IgD-negative memory B cell (primary cell): Measurements from ENCODE around the gene NOL4L. TPM values are rescaled to one million over a fixed set of nuclear protein-coding genes. Genes with fewer than 3 reads are reported as not detected.
"Not testable (repeated sequence)": the region's sequence is repeated elsewhere in the genome, so short reads cannot be mapped to it uniquely, and the experiment has no call there.

Source experiments
- H3K27ac Mint-ChIP-seq, 3 donors: one replicate each; pipeline ENCODE4 v1.8.0; 2020 to 2022; ENCODE audit warnings: mild to moderate bottlenecking in 3 of 3, mixed read lengths in 3 of 3, moderate library complexity in 1 of 3
- H3K27me3 Mint-ChIP-seq: one replicate; pipeline ENCODE4 v1.8.0; 2021; ENCODE audit warnings: mixed read lengths
- H3K36me3 Mint-ChIP-seq: one replicate; pipeline ENCODE4 v1.8.0; 2020; ENCODE audit warnings: mild to moderate bottlenecking, mixed read lengths
- H3K4me1 Mint-ChIP-seq, 3 donors: one replicate each; pipeline ENCODE4 v1.8.0; 2020 to 2022; ENCODE audit warnings: mixed read lengths in 3 of 3, mild to moderate bottlenecking in 1 of 3
- H3K4me3 Mint-ChIP-seq, 4 donors: one replicate each; pipeline ENCODE4 v1.8.0; 2020 to 2022; ENCODE audit warnings: mild to moderate bottlenecking in 4 of 4, mixed read lengths in 4 of 4, moderate library complexity in 3 of 4
- H3K9me3 Mint-ChIP-seq, 3 donors: one replicate each; pipeline ENCODE4 v1.8.0; 2020 to 2021; ENCODE audit warnings: mixed read lengths in 3 of 3, mild to moderate bottlenecking in 1 of 3
- polyA plus RNA-seq: library from polyadenylated mRNA; unstranded; fragments of 300-500 nt; fragmentation: Illumina TruSeq; gene quantifications from one replicate; pipeline ENCODE4 v1.2.3, GENCODE V29; 2021

Gene NOL4L
- polyA plus RNA-seq, 1 donor from 2014 or later, result 7.3 TPM

- peaks cover 0 to 6% (median 0%) of the 10 kb centered on the region in 3 donors for H3K4me1 Mint-ChIP-seq
- no peaks in the 10 kb centered on the region for H3K9me3 Mint-ChIP-seq
- H3K27me3 Mint-ChIP-seq, result no peaks in the 10 kb centered on the region
- no peak overlapping the region for H3K27ac Mint-ChIP-seq
- peaks cover 2% of the 10 kb centered on the region for H3K36me3 Mint-ChIP-seq
- H3K4me3 Mint-ChIP-seq, result peak overlapping the region in 2 of 4 donors; percentile 18 to 20
Measured at GRCh38 chr20:32427996-32428395, 157.1 kb downstream of the NOL4L start.

- no peak overlapping the region for H3K4me3 Mint-ChIP-seq
- H3K27me3 Mint-ChIP-seq, result no peaks in the 10 kb centered on the region
- H3K4me1 Mint-ChIP-seq, result peaks cover 6 to 18% (median 14%) of the 10 kb centered on the region in 3 donors
- peaks cover 4% of the 10 kb centered on the region for H3K36me3 Mint-ChIP-seq
- no peak overlapping the region for H3K27ac Mint-ChIP-seq
- H3K9me3 Mint-ChIP-seq, result no peaks in the 10 kb centered on the region
Measured at GRCh38 chr20:32421290-32421689, 163.8 kb downstream of the NOL4L start.

GRCh38 chr20:32418376-32418775 is 166.8 kb downstream of the NOL4L start:
- Mint-ChIP-seq H3K27ac (no peak overlapping the region), H3K4me1 (peaks cover 17 to 38% (median 28%) of the 10 kb centered on the region in 3 donors), H3K4me3 (no peak overlapping the region), H3K27me3 (no peaks in the 10 kb centered on the region), H3K9me3 (no peaks in the 10 kb centered on the region), H3K36me3 (peaks cover 7% of the 10 kb centered on the region)

- Mint-ChIP-seq H3K9me3 (no peaks in the 10 kb centered on the region), H3K36me3 (peaks cover 6% of the 10 kb centered on the region), H3K27ac (no peak overlapping the region), H3K4me1 (peaks cover 32 to 48% (median 38%) of the 10 kb centered on the region in 3 donors), H3K4me3 (no peak overlapping the region), H3K27me3 (no peaks in the 10 kb centered on the region)
Measured at GRCh38 chr20:32416206-32416605, 168.9 kb downstream of the NOL4L start.

GRCh38 chr20:32415494-32415893 is 169.6 kb downstream of the NOL4L start:
- peaks cover 6% of the 10 kb centered on the region for H3K36me3 Mint-ChIP-seq
- H3K27ac Mint-ChIP-seq, result peak overlapping the region in 2 of 3 donors; percentile 49 to 91
- peaks cover 32 to 48% (median 38%) of the 10 kb centered on the region in 3 donors for H3K4me1 Mint-ChIP-seq
- H3K27me3 Mint-ChIP-seq, result no peaks in the 10 kb centered on the region
- H3K9me3 Mint-ChIP-seq, result no peaks in the 10 kb centered on the region
- H3K4me3 Mint-ChIP-seq, result no peak overlapping the region

- H3K36me3 Mint-ChIP-seq, result peaks cover 9% of the 10 kb centered on the region
- H3K27me3 Mint-ChIP-seq, result no peaks in the 10 kb centered on the region
- H3K4me3 Mint-ChIP-seq, result peak overlapping the region in 2 of 4 donors; percentile 25 to 68
- peaks cover 29 to 40% (median 39%) of the 10 kb centered on the region in 3 donors for H3K4me1 Mint-ChIP-seq
- peak overlapping the region in 2 of 3 donors; percentile 52 to 93 for H3K27ac Mint-ChIP-seq
- H3K9me3 Mint-ChIP-seq, result no peaks in the 10 kb centered on the region
Measured at GRCh38 chr20:32411955-32412706, 173.0 kb downstream of the NOL4L start.

- peaks cover 17 to 29% (median 27%) of the 10 kb centered on the region in 3 donors for H3K4me1 Mint-ChIP-seq
- not testable (repeated sequence) for H3K4me3 Mint-ChIP-seq, H3K27me3 Mint-ChIP-seq, H3K27ac Mint-ChIP-seq, H3K9me3 Mint-ChIP-seq
- peaks cover 10% of the 10 kb centered on the region for H3K36me3 Mint-ChIP-seq
Measured at GRCh38 chr20:32407131-32407750, 177.9 kb downstream of the NOL4L start.

- peak overlapping the region in 1 of 3 donors; percentile 42 for H3K27ac Mint-ChIP-seq
- peaks cover 12 to 27% (median 22%) of the 10 kb centered on the region in 3 donors for H3K4me1 Mint-ChIP-seq
- H3K9me3 Mint-ChIP-seq, result peaks cover 0 to 2% (median 0%) of the 10 kb centered on the region in 3 donors
- peak overlapping the region in 1 of 4 donors; percentile 41 for H3K4me3 Mint-ChIP-seq
- no peaks in the 10 kb centered on the region for H3K27me3 Mint-ChIP-seq
- peaks cover 10% of the 10 kb centered on the region for H3K36me3 Mint-ChIP-seq
Measured at GRCh38 chr20:32406701-32407100, 178.4 kb downstream of the NOL4L start.

- Mint-ChIP-seq H3K36me3 (peaks cover 14% of the 10 kb centered on the region), H3K4me3 (no peak overlapping the region), H3K9me3 (peaks cover 0 to 2% (median 0%) of the 10 kb centered on the region in 3 donors), H3K27me3 (no peaks in the 10 kb centered on the region), H3K27ac (no peak overlapping the region), H3K4me1 (peaks cover 16 to 34% (median 32%) of the 10 kb centered on the region in 3 donors)
Measured at GRCh38 chr20:32404017-32404416, 181.1 kb downstream of the NOL4L start.

- peaks cover 0 to 3% (median 1%) of the 10 kb centered on the region in 3 donors for H3K9me3 Mint-ChIP-seq
- H3K4me3 Mint-ChIP-seq, result no peak overlapping the region
- H3K36me3 Mint-ChIP-seq, result peaks cover 4% of the 10 kb centered on the region
- no peaks in the 10 kb centered on the region for H3K27me3 Mint-ChIP-seq
- H3K4me1 Mint-ChIP-seq, result peaks cover 9 to 36% (median 32%) of the 10 kb centered on the region in 3 donors
- peak overlapping the region in 1 of 3 donors; percentile 54 for H3K27ac Mint-ChIP-seq
Measured at GRCh38 chr20:32400476-32400875, 184.7 kb downstream of the NOL4L start.

- no peak overlapping the region for H3K4me3 Mint-ChIP-seq
- no peaks in the 10 kb centered on the region for H3K27me3 Mint-ChIP-seq
Measured at GRCh38 chr20:32397567-32398084, 187.5 kb downstream of the NOL4L start.

GRCh38 chr20:32396646-32397160 is 188.4 kb downstream of the NOL4L start:
- peaks cover 19% of the 10 kb centered on the region for H3K36me3 Mint-ChIP-seq
- no peak overlapping the region for H3K4me3 Mint-ChIP-seq
- peaks cover 0 to 10% (median 6%) of the 10 kb centered on the region in 3 donors for H3K9me3 Mint-ChIP-seq
- peak overlapping the region in 1 of 3 donors; percentile 18 for H3K27ac Mint-ChIP-seq
- peaks cover 11 to 26% (median 17%) of the 10 kb centered on the region in 3 donors for H3K4me1 Mint-ChIP-seq
- no peaks in the 10 kb centered on the region for H3K27me3 Mint-ChIP-seq

More at GRCh38 chr20:32397567-32398084, 187.5 kb downstream of the NOL4L start:
- H3K36me3 Mint-ChIP-seq, result peaks cover 17% of the 10 kb centered on the region
- peaks cover 11 to 28% (median 24%) of the 10 kb centered on the region in 3 donors for H3K4me1 Mint-ChIP-seq
- no peak overlapping the region for H3K27ac Mint-ChIP-seq
- peaks cover 0 to 10% (median 6%) of the 10 kb centered on the region in 3 donors for H3K9me3 Mint-ChIP-seq

- Mint-ChIP-seq H3K4me3 (no peak overlapping the region), H3K4me1 (peaks cover 11 to 20% (median 17%) of the 10 kb centered on the region in 3 donors), H3K36me3 (peaks cover 19% of the 10 kb centered on the region), H3K9me3 (peaks cover 0 to 10% (median 6%) of the 10 kb centered on the region in 3 donors), H3K27me3 (no peaks in the 10 kb centered on the region), H3K27ac (no peak overlapping the region)
Measured at GRCh38 chr20:32395066-32395465, 190.1 kb downstream of the NOL4L start.
